ENCODE measurements around the gene LYPD6B. TPM values are rescaled to one million over a fixed set of nuclear protein-coding genes. Genes with fewer than 3 reads are reported as not detected.

Gene LYPD6B
- total and polyA plus RNA-seq, 2 experiments from 2014 or later, result 1.7 to 3.6 TPM

- Histone ChIP-seq H3K4me1 (ENCODE audit: insufficient read depth) (0 out of 2 replicates have a peak, but pooled peaks cover 5% of the 10 kb centered on the region), H3K4me2 (no peak overlapping the region), H3K27me3 (ENCODE audit: insufficient read depth) (no peaks in the 10 kb centered on the region), H3K9me2 (ENCODE audit: insufficient read depth) (no peaks in the 10 kb centered on the region), H3K79me2 (replicated peaks; ENCODE audit: insufficient read depth) (no peaks in the 10 kb centered on the region), H3K36me3 (ENCODE audit: insufficient read depth) (no peaks in the 10 kb centered on the region), H3F3A (replicated peaks; ENCODE audit: low read depth) (no peaks in the 10 kb centered on the region), H2AFZ (no peak overlapping the region), H3K27ac (ENCODE audit: low read depth) (no peak overlapping the region), H4K20me1 (replicated peaks; ENCODE audit: insufficient read depth) (no peaks in the 10 kb centered on the region), H3K4me3 (no peak overlapping the region)
- H3K36me3 Mint-ChIP-seq (ENCODE audit: low read depth), result no peaks in the 10 kb centered on the region
- DNase-seq (ENCODE audit: low spot score) (no peak), ATAC-seq (no peak)
- no peaks in the 10 kb centered on the region for H3K9me3 Mint-ChIP-seq
- H3K27ac Mint-ChIP-seq, result no peak overlapping the region; the same call in 1 of the 2 replicates
- H3K4me1 Mint-ChIP-seq, result peaks cover 14% of the 10 kb centered on the region
- TF ChIP-seq EZH2phosphoT487 (IDR thresholded peaks at IDR 0.05; ENCODE audit: unreplicated experiment), result no peak
- TF ChIP-seq NANOG (IDR thresholded peaks at IDR 0.05; ENCODE audit: borderline replicate concordance), result no peak
- TF ChIP-seq REST (IDR thresholded peaks at IDR 0.05; ENCODE audit: unreplicated experiment), result no peak
- no peak for TF ChIP-seq ZNF331 (CRISPR knock-in tag; IDR thresholded peaks at IDR 0.05; ENCODE audit: low read depth)
- no peak for TF ChIP-seq STAT1 (IDR thresholded peaks at IDR 0.05; ENCODE audit: unreplicated experiment)
- TF ChIP-seq ZNF114 (CRISPR knock-in tag; IDR thresholded peaks at IDR 0.05), result no peak
- no peak for TF ChIP-seq CREB1 (CRISPR knock-in tag; IDR thresholded peaks at IDR 0.05; ENCODE audit: low read depth)
- no peak for TF ChIP-seq POLR2AphosphoS5 (IDR thresholded peaks at IDR 0.05; ENCODE audit: low read depth)
- peaks cover 6% of the 10 kb centered on the region for H3K27me3 Mint-ChIP-seq (ENCODE audit: insufficient read depth, low read depth, poor library complexity)
- H3K4me3 Mint-ChIP-seq, result no peak overlapping the region
These were observed 29.9 kb downstream of the LYPD6B start for GRCh38 chr2:149068225-149068995.

GRCh38 chr2:149068996-149069888 is 30.7 kb downstream of the LYPD6B start:
- Histone ChIP-seq H3K27ac (ENCODE audit: low read depth) (no peak overlapping the region), H3K27me3 (ENCODE audit: insufficient read depth) (no peaks in the 10 kb centered on the region), H2AFZ (no peak overlapping the region), H3K9me2 (ENCODE audit: insufficient read depth) (no peaks in the 10 kb centered on the region), H3F3A (replicated peaks; ENCODE audit: low read depth) (no peaks in the 10 kb centered on the region), H3K79me2 (replicated peaks; ENCODE audit: insufficient read depth) (no peaks in the 10 kb centered on the region), H3K4me1 (ENCODE audit: insufficient read depth) (0 out of 2 replicates have a peak, but pooled peaks cover 5% of the 10 kb centered on the region), H3K4me2 (no peak overlapping the region), H4K20me1 (replicated peaks; ENCODE audit: insufficient read depth) (no peaks in the 10 kb centered on the region), H3K4me3 (no peak overlapping the region), H3K36me3 (ENCODE audit: insufficient read depth) (no peaks in the 10 kb centered on the region)
- no peaks in the 10 kb centered on the region for H3K36me3 Mint-ChIP-seq (ENCODE audit: low read depth)
- no peak overlapping the region for H3K4me3 Mint-ChIP-seq
- H3K4me1 Mint-ChIP-seq, result peaks cover 14% of the 10 kb centered on the region
- peaks cover 9% of the 10 kb centered on the region for H3K27me3 Mint-ChIP-seq (ENCODE audit: insufficient read depth, low read depth, poor library complexity)
- no peak overlapping the region; the same call in 1 of the 2 replicates for H3K27ac Mint-ChIP-seq
- DNase-seq (ENCODE audit: low spot score) (no peak), ATAC-seq (no peak)
- no peaks in the 10 kb centered on the region for H3K9me3 Mint-ChIP-seq
- no peak for TF ChIP-seq EZH2phosphoT487 (IDR thresholded peaks at IDR 0.05; ENCODE audit: unreplicated experiment)
- TF ChIP-seq JUNB (IDR thresholded peaks at IDR 0.05; ENCODE audit: unreplicated experiment), result no peak
- TF ChIP-seq ZNF114 (CRISPR knock-in tag; IDR thresholded peaks at IDR 0.05), result no peak
- TF ChIP-seq POLR2AphosphoS5 (IDR thresholded peaks at IDR 0.05; ENCODE audit: low read depth), result no peak
- no peak for TF ChIP-seq ZNF331 (CRISPR knock-in tag; IDR thresholded peaks at IDR 0.05; ENCODE audit: low read depth)
- no peak for TF ChIP-seq CREB1 (CRISPR knock-in tag; IDR thresholded peaks at IDR 0.05; ENCODE audit: low read depth)
- TF ChIP-seq CTCF (conservative IDR thresholded peaks at IDR 0.05; ENCODE audit: low read depth in 2 of 2), result no peak
- no peak for TF ChIP-seq EZH2 (IDR thresholded peaks at IDR 0.05; ENCODE audit: low read depth, unreplicated experiment)
